ENCODE measurements around the gene GALK1.
A peak's percentile ranks its signal among the peaks of the same experiment; 100 is the strongest.

DNA sequence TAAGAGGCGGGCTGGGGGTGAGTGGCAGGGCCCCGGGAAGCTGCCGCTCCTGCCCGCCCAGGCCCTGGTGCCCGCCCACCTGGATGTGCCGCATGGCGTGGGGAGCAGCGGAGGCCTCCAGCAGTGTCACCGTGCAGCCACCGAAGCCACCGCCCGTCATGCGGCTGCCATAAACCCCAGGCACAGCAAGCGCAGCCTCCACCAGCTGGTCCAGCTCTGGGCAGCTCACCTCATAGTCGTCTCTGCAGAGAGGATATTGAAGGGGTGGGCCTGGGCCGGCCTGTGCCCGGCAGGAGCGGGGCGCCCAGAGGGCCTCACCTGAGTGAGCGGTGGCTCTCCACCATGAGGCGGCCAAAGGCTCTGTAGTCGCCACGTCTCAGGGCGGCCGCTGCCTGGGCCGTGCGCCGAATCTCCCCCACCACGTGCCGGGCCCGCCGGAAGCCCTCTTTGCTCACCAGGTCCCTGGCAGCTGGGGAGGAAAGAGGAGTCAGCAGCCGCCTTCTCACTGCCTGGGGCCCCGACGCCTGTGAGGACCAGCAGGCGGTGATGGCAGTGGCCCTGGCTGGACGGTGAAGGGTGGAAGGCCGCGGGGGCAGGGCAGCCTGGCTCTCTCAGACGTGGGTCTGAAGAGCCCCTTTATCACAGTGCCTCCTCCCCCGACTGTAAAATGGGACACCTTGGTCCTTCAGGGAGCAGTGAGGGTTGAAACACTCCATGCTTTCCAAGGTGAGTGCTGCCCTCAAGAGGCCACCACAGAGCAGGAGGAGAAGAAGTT, 6.7 kb downstream of the GALK1 start:
- TF ChIP-seq, protein P1, sequence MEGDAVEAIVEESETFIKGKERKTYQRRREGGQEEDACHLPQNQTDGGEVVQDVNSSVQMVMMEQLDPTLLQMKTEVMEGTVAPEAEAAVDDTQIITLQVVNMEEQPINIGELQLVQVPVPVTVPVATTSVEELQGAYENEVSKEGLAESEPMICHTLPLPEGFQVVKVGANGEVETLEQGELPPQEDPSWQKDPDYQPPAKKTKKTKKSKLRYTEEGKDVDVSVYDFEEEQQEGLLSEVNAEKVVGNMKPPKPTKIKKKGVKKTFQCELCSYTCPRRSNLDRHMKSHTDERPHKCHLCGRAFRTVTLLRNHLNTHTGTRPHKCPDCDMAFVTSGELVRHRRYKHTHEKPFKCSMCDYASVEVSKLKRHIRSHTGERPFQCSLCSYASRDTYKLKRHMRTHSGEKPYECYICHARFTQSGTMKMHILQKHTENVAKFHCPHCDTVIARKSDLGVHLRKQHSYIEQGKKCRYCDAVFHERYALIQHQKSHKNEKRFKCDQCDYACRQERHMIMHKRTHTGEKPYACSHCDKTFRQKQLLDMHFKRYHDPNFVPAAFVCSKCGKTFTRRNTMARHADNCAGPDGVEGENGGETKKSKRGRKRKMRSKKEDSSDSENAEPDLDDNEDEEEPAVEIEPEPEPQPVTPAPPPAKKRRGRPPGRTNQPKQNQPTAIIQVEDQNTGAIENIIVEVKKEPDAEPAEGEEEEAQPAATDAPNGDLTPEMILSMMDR (IDR thresholded peaks at IDR 0.05; ENCODE audit: insufficient read depth, low read length, poor library complexity, severe bottlenecking) = peak; percentile 23
- no peak for TF ChIP-seq EZH2phosphoT487 (conservative IDR thresholded peaks at IDR 0.05; ENCODE audit: low read length)

Data from SU-DHL-6 (cell line).